Rectal smooth muscle tissue (tissue), 1 donor: ENCODE data around the gene TMEM19.
"Not testable (repeated sequence)": the region's sequence is repeated elsewhere in the genome, so short reads cannot be mapped to it uniquely, and the experiment has no call there.

Experiments
- H3K27ac ChIP-seq: one replicate; pipeline ENCODE4 v1.7.0; 2013; ENCODE audit warnings: low read depth, low read length, inconsistent platforms
- H3K27me3 ChIP-seq: one replicate; pipeline ENCODE4 v1.7.0; 2013; ENCODE audit warnings: low read length; ENCODE audit not compliant: control insufficient read depth, insufficient read depth
- H3K36me3 ChIP-seq: one replicate; pipeline ENCODE4 v1.7.0; 2013; ENCODE audit warnings: low read length; ENCODE audit not compliant: control insufficient read depth, insufficient read depth
- H3K4me1 ChIP-seq: one replicate; pipeline ENCODE4 v1.7.0; 2013; ENCODE audit warnings: low read length; ENCODE audit not compliant: control insufficient read depth, insufficient read depth
- H3K4me3 ChIP-seq: one replicate; pipeline ENCODE4 v1.7.0; 2013; ENCODE audit warnings: low read length
- H3K9ac ChIP-seq: one replicate; pipeline ENCODE4 v1.7.0; 2013; ENCODE audit warnings: low read length

The TMEM19 gene

GRCh38 chr12:71702181-71702580, 16.3 kb downstream of the TMEM19 start:
- H3K36me3 ChIP-seq: peaks cover 14% of the 10 kb centered on the region
- not testable (repeated sequence) for H3K9ac ChIP-seq, H3K4me3 ChIP-seq, H3K27me3 ChIP-seq, H3K27ac ChIP-seq, H3K4me1 ChIP-seq

DNA sequence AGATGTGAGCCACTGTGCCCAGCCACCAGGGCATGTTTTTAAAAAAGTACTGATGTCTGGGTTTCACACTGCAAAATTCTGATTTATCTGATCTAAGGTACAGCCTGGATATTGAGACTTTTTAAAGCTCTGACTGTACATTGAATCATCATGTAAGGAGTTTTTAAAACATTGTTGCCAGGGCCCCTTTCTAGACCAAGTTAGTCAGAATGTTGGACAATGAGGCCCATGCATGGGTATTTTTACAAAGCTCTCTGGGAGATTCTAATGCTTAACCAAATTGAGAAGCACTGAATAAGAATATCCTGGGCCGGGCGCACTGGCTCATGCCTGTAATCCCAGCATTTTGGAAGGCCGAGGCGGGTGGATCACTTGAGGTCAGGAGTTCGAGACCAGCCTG, 16.7 kb downstream of the TMEM19 start:
- Histone ChIP-seq H3K27me3 (no peaks in the 10 kb centered on the region), H3K36me3 (peaks cover 16% of the 10 kb centered on the region), H3K27ac (no peak overlapping the region), H3K4me3 (no peak overlapping the region), H3K4me1 (no peaks in the 10 kb centered on the region), H3K9ac (no peak overlapping the region)

- peaks cover 14% of the 10 kb centered on the region for H3K36me3 ChIP-seq
- no peaks in the 10 kb centered on the region for H3K4me1 ChIP-seq
- no peak overlapping the region for H3K27ac ChIP-seq
- no peak overlapping the region for H3K4me3 ChIP-seq
- no peak overlapping the region for H3K9ac ChIP-seq
- H3K27me3 ChIP-seq: no peaks in the 10 kb centered on the region
These were observed 17.3 kb downstream of the TMEM19 start for GRCh38 chr12:71703206-71703605.

GRCh38 chr12:71704920-71705319, 19.0 kb downstream of the TMEM19 start:
- H3K9ac ChIP-seq: no peak overlapping the region

DNA sequence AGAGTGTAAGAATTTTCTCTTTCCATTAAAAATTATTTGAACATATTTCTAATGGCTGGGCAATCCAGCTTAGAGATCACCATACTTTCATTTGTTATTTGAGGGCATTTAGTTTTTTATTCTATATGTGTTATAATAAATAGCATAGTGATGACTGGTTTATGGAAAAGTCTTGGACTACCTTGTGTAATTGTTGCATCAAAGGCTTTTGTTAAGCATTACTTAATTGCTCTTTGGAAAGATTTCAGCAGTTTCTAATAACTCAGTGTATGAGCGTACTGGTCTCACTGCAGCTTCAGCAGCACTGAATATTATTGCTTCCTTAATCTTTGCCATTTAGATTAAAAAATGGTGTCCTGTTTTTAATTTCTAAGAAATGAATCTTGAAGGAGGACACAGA, 22.8 kb downstream of the TMEM19 start:
- no peaks in the 10 kb centered on the region for H3K4me1 ChIP-seq
- H3K9ac ChIP-seq: no peak overlapping the region
- no peak overlapping the region for H3K4me3 ChIP-seq
- no peak overlapping the region for H3K27ac ChIP-seq
- no peaks in the 10 kb centered on the region for H3K27me3 ChIP-seq
- peaks cover 2% of the 10 kb centered on the region for H3K36me3 ChIP-seq

More at GRCh38 chr12:71704920-71705319, 19.0 kb downstream of the TMEM19 start:
- Histone ChIP-seq H3K36me3 (peaks cover 10% of the 10 kb centered on the region), H3K4me1 (no peaks in the 10 kb centered on the region), H3K4me3 (no peak overlapping the region), H3K27ac (no peak overlapping the region), H3K27me3 (no peaks in the 10 kb centered on the region)

DNA sequence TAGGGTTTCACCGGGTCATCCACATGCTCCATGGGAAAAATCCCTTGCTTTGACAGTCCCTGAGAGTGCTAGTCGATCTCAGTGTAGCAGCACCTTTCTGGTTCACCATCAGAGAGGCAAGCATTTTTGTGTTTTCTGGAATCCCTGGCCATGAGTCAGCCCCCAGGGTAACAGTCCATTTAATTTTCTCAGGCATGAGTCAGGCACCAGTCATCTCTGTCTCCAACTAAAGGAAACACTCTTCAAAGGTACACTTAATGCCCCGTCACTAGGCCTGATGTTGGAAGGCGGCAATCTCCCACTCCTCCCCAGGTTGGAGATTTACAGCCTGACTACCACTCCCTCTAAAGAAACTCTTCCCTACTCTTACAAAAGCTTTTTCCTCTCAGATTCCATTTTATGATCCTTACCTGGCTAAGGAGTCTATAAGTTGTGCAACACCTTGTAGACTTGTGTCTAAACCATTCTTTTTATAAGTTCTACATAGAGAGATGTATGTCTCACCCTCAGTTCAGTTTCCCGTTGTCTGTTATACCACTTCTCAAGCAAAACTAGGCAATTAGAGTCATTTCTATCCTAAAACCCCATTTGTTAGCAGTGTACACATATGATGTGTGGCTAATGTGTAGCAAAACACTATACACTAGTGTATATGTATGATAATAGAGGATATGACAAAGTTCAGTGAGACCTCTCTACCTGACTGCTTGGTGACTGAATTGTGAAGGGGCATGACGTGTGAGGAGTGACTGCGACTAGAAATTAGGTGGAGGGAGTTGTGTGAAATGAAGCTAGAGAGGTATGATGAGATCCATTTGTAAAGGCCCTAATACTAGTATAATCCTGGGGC, 24.6 kb downstream of the TMEM19 start:
- Histone ChIP-seq H3K36me3 (peaks cover 2% of the 10 kb centered on the region), H3K9ac (no peak overlapping the region), H3K27me3 (no peaks in the 10 kb centered on the region), H3K4me3 (no peak overlapping the region), H3K27ac (no peak overlapping the region), H3K4me1 (no peaks in the 10 kb centered on the region)

DNA sequence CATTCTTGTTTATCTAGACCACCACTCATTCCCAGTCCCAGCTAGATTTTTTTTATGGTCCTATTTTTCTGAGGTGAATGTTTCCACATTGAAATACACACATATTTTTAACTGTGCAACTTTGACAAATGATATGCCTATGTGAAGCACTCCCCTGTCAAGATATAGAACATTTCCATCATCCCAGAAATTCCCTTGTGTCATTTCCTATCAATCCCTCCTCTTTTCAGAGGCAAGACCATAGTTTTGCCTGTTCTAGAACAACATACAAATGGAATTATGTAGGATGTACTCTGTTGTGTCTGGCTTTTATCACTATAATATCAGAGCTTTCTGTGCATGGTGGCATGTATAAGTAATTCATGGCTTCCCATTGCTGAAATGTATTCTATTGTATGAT, 32.7 kb downstream of the TMEM19 start:
- Histone ChIP-seq H3K9ac (no peak overlapping the region), H3K27me3 (no peaks in the 10 kb centered on the region), H3K4me1 (no peaks in the 10 kb centered on the region), H3K4me3 (no peak overlapping the region), H3K36me3 (no peaks in the 10 kb centered on the region), H3K27ac (no peak overlapping the region)

DNA sequence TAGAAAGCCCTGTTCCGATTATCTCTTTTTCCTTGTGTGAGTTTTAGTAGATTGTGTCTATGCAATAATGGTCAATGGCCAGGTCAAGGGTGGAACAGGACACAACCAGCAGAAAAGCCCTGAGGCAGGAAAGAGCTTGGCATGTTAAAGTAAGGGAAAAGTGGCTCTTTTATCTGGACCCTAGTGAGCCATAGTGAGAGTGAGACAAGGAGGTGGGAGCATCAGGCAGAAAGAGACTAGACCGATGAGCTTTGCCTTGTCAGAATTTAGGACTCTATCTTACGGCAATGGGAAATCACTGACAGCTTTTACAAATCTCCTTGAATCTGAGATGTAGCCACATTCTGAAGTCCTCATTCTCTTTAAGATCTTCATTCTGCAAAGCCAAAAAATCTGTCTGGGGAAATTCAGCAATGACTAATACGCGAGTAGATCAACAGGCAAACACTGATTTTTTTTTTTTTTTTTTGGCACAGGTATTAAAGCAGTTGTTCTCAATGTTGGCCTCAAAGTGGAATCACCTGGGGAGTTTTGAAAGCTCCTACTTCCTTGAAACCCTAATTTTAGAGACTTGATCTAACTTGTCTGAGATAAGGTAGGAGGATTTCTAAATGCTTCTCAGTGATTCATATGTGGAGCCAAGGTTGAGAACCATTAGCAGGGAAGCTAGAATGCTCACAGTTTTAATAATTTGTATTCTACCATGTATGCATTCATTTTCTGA, 33.9 kb downstream of the TMEM19 start:
- H3K4me3 ChIP-seq: no peak overlapping the region
- H3K36me3 ChIP-seq: no peaks in the 10 kb centered on the region
- no peak overlapping the region for H3K27ac ChIP-seq
- no peaks in the 10 kb centered on the region for H3K4me1 ChIP-seq
- no peak overlapping the region for H3K9ac ChIP-seq
- H3K27me3 ChIP-seq: no peaks in the 10 kb centered on the region

DNA sequence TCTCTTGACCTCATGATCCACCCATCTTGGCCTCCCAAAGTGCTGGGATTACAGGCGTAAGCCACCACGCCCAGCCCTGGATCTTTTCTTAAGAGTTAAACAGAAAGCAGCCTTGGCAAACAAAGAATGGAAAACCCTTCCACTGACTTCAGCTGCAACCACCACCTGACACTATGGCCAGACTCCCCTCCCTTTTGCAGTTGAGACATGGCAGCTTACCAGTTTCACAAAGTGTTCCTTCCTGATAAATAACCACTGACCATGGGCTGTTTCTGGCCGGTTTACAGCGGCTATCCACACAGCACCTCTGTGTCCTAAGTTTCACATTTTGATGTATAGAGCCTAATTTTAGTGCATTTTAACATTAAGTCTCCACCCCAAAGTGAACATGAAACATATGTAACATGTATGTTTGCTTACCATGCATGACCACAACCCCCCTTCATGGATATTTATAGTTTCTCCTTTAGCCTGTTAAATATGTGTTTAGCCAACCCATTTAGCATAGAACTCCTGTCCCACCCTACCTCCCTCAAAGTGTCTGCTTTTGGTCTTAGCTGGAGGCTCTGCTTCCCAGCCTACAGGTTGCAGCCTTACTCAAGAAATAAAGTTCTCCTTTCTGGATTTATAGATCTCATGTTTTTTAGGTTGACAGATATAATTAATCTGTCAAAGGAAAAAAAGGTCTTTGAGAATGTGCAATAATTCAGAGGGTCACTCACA, 36.1 kb downstream of the TMEM19 start:
- Histone ChIP-seq H3K27ac (no peak overlapping the region), H3K36me3 (no peaks in the 10 kb centered on the region), H3K9ac (no peak overlapping the region)

DNA sequence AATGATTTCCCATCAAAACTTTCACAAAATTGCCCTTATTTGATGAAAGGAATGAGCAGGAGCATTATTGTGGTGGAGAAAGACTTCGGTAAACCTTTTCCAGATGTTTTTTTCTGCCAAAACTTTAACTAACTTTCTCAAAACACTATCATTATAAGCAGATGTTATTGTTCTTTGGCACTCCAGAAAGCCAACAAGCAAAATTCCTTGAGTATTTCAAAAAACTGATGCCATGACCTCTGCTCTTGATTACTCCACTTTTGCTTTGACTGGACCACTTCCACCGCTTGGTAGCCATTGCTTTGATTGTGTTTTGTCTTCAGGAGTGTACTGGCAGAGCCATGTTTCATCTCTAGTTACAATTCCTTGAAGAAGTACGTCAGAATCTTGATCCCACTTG, 39.1 kb downstream of the TMEM19 start:
- Histone ChIP-seq H3K4me1 (no peaks in the 10 kb centered on the region), H3K9ac (no peak overlapping the region), H3K27me3 (no peaks in the 10 kb centered on the region), H3K27ac (no peak overlapping the region), H3K36me3 (no peaks in the 10 kb centered on the region), H3K4me3 (no peak overlapping the region)

More for the DNA sequence above, 36.1 kb downstream of the TMEM19 start:
- H3K27me3 ChIP-seq: no peaks in the 10 kb centered on the region
- H3K4me1 ChIP-seq: no peaks in the 10 kb centered on the region
- no peak overlapping the region for H3K4me3 ChIP-seq

GRCh38 chr12:71726548-71726947, 40.7 kb downstream of the TMEM19 start:
- no peaks in the 10 kb centered on the region for H3K36me3 ChIP-seq
- no peaks in the 10 kb centered on the region for H3K4me1 ChIP-seq
- H3K4me3 ChIP-seq: no peak overlapping the region
- no peak overlapping the region for H3K9ac ChIP-seq
- H3K27me3 ChIP-seq: no peaks in the 10 kb centered on the region
- no peak overlapping the region for H3K27ac ChIP-seq

DNA sequence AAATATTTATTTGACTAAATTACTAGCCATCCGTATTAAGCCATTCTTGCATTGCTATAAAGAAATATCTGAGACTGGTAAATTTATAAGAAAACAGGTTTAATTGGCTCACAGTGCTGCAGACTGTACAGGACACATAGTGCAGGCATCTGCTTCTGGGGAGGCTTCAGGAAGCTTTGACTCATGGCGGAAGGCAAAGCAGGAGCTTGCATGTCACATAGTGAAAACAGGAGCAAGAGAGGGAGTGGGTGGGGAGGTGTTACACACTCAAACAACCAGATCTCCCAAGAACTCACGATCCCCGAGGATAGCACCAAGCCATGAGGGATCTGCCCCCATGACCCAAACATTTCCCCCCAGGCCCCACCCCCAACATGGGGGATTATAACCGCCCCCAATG, 42.1 kb downstream of the TMEM19 start:
- H3K27me3 ChIP-seq: no peaks in the 10 kb centered on the region
- no peak overlapping the region for H3K4me3 ChIP-seq
- no peak overlapping the region for H3K27ac ChIP-seq
- H3K36me3 ChIP-seq: no peaks in the 10 kb centered on the region
- H3K9ac ChIP-seq: no peak overlapping the region
- H3K4me1 ChIP-seq: no peaks in the 10 kb centered on the region
